Body of pancreas (tissue), 4 donors: ENCODE data around the gene PKD1L1.

Source experiments
- CTCF ChIP-seq, 7 experiments: fragments of 450-650 bp in 4 of 7; fragments of 200-600 bp in 3 of 7; sonication (generic) in 3 of 7; IDR thresholded peaks; one replicate each; pipeline ENCODE4 v1.5.1; 2016 to 2019; ENCODE audit warnings: antibody characterized with exemption in 7 of 7
- POLR2A ChIP-seq, 3 donors: fragments of 450-650 bp; IDR thresholded peaks; one replicate each; pipeline ENCODE4 v1.6.1; 2016; ENCODE audit warnings: antibody characterized with exemption in 3 of 3, mild to moderate bottlenecking in 2 of 3

DNA sequence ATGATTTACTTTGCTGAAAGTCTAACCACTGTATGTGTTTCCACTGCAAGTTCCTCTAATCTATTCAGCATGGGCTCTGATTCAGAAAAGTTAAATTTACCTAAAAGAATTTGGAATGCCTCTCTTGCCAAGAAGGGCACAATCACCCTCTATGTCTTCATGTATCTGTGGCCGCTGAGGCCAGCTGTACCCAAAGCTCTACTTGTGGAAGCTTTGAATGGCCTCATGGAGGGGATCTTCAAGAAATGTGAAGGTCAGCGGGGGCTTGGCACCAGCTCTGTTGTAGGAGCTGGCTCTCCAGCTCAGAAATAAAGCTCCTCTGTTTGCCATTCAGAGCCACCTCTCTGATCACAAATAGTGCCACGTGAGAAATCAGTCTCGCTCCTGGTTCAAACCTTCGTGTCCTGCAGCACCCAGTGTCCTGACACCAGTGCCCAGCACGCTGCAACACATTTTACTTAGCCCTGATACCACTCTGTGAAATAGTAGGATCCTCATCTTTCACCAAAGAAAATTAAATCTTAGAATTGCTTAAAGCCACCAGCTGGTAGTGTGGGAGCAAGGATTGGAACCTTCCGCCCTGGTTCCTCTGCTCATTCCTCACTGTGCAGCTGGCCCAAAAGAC is 61.1 kb downstream of the PKD1L1 start:
- TF ChIP-seq CTCF (IDR thresholded peaks at IDR 0.05) (no peak), POLR2A (IDR thresholded peaks at IDR 0.05) (no peak)
